GM10248 (cell line): ENCODE measurements around the gene ABCC12.
A peak's percentile ranks its signal among the peaks of the same experiment; 100 is the strongest.
"Not testable (repeated sequence)": the region's sequence is repeated elsewhere in the genome, so short reads cannot be mapped to it uniquely, and the experiment has no call there.

Source experiments
- CTCF ChIA-PET: fragments of 300-600 bp; sonication (Branson Sonifier 250); formaldehyde crosslinking; extraction: SDS; loops from one replicate; lab custom pipeline; 2021; ENCODE audit warnings: antibody characterized with exemption; lab: Yijun Ruan, JAX
- POLR2A ChIA-PET: fragments of 350-650 bp; sonication (Branson Sonifier 250); formaldehyde crosslinking; extraction: SDS; loops from one replicate; lab custom pipeline; 2020; ENCODE audit warnings: antibody characterized with exemption; lab: Yijun Ruan, JAX
- DNase-seq: peaks from one replicate; pipeline ENCODE4 v3.0.0; 2012; ENCODE audit errors: extremely low spot score
- CTCF ChIP-seq: IDR thresholded peaks from 2 replicates; pipeline ENCODE4 v1.5.1; 2012; ENCODE audit warnings: mild to moderate bottlenecking, low read depth; ENCODE audit errors: extremely low read depth, missing control alignments, control extremely low read depth

The ABCC12 gene

DNA sequence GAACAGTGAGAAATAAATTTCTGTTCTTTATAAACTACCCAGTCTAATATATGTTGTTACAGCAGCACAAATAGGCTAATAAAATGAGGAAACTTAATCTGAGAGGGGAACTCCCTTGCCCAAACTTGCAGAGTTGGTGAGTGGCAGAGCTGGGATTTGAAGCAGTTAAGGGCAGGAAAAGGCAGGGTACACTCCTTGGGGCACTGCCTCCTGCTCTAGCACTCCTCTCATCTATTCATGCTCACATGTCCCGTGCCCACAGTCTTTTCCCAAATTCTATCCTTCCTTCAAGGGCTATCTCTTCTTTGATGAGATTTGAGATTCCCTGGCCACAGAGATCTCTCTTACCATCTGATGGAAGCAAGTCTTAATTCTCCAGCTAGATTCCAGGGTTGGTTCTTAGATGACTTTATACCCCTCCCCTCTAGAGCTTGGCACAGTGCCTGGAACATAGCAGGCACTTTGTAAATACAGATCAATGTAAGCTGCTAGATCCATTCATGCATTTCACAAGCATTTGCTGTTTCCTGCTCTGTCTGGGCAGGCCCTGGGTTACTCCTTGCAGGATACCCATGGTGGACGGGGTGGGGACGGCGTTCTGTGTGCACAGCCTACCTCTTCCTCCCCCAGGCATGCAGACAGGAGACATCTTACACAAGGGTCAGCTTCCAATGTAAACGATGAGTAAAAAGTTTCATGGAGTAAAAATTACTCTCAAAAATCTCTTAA is 39.2 kb upstream of the ABCC12 start:
- no peak for DNase-seq
- TF ChIP-seq CTCF, result no peak
- POLR2A ChIA-PET, result no interaction called here
- CTCF ChIA-PET, result interaction anchor here (1.6 kb wide), 1 partner anchor 12 kb away, joined by 3 read pairs; no protein-coding TSS in a partner anchor

DNA sequence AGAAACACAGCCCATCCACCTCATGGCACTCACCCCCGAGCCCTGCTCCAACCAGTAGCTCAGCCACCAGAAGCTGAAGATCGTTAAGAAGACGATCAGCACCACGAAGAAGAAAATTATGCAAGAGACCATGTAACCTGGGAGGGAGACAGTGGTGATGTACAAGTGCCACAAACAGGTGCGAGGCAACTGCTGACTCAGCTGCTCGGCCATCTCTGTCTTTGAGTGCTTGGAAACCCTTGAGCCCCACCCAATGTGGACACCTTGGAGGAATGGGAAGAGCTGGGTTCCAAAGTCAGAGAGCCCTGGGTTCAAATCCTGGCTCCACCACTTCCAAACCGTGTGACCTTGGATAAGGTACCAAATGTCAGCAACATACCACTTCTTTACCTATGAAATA is 38.1 kb upstream of the ABCC12 start:
- no peak for TF ChIP-seq CTCF
- no peak for DNase-seq
- POLR2A ChIA-PET, result no interaction called here
- CTCF ChIA-PET, result interaction anchor here (0.8 to 2.2 kb wide), 4 partner anchors 13 to 38 kb away, joined by 3 to 8 read pairs (median 4); no protein-coding TSS in a partner anchor

DNA sequence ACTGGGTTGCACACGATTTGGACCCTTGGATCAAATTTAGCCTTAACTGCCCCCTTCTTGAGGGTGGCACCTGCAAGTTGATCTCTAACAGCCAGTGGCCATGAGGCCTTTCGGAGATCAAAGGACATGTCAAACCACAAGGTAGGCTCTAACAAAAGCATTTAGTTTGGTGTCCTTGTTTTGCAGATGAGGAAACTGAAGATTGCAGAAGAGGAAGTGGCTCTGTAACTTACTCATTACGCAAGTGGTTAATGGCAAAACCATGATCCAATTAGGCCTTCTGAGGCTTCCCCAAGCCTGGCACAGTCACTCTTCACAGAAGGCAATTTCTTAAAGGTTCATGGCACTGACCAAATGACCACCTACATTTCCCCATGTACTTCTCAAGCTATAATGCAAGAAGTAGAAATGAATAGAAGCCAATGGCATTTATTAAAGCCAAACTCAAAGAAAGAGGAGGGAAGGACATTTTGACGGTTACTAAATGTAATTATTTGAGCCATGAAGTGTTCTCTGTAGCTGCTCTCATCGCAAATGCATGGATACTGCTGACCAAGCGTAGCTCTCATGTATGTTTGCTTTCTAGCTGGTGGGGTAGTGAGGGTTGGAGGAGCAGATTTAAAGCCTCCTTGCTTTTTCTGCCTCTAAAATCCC is 32.8 kb upstream of the ABCC12 start:
- TF ChIP-seq CTCF, result no peak
- ChIA-PET POLR2A (no interaction called here), CTCF (interaction anchor here (0.6 to 2.2 kb wide), 5 partner anchors 12 to 1951 kb away, joined by 3 to 5 read pairs (median 4); no protein-coding TSS in a partner anchor)
- peak; percentile 64 for DNase-seq

DNA sequence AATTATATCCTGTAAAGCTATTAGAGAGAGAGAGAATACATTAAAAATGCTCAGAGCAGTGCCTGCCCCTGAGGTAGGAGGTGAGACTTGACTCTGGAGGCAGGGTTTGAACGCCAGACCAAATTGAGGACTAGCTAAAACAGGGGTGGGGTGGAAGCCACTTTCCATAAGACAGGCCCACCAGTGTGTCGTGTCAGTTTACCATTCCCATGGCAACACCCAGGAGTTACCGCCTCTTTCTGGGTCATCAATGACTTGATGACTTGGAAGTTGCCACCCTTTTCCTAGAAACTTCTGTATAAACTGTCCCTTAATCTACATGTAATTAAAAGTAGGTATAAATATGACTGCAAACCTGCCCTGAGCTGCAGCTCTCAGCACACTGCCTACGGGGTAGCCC is 32.0 kb upstream of the ABCC12 start:
- CTCF ChIA-PET, result interaction anchor here (1.7 to 2.0 kb wide), 2 partner anchors 23 to 1046 kb away, joined by 4 to 5 read pairs; no protein-coding TSS in a partner anchor
- POLR2A ChIA-PET, result no interaction called here
- TF ChIP-seq CTCF, result no peak
- DNase-seq, result no peak

DNA sequence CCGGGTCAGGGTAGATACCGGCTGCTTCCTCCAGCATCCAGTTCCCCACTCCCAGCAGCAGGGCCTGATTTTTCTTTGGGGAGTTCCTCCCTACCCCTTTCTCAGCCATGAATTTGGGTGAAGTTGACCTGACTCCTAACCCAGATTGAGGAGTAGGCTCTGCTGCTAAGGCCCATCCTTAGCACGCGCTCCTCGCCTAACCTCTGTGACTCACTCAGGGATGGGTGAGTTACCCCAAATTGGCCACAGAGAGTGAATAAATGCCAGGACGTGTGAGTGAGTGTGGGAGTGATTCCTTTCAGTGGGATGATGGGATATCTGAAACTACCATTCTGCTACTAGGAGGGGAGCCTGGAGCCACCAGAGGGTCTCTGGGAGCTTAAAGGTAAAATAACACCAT is 28.9 kb upstream of the ABCC12 start:
- TF ChIP-seq CTCF, result no peak
- ChIA-PET CTCF (interaction anchor here (1.2 kb wide), 2 partner anchors 12 to 27 kb away, joined by 3 to 4 read pairs; no protein-coding TSS in a partner anchor), POLR2A (no interaction called here)
- no peak for DNase-seq

GRCh38 chr16:48182979-48183537 is 27.3 kb upstream of the ABCC12 start:
- ChIA-PET CTCF (interaction anchor here (1.4 to 2.3 kb wide), 3 partner anchors 10 to 437 kb away, joined by 3 to 8 read pairs (median 4); no protein-coding TSS in a partner anchor), POLR2A (no interaction called here)
- no peak for DNase-seq
- no peak for TF ChIP-seq CTCF

- POLR2A ChIA-PET, DNase-seq: not testable (repeated sequence)
- CTCF ChIA-PET, result interaction anchor here (2.3 kb wide), 1 partner anchor 17 kb away, joined by 8 read pairs; no protein-coding TSS in a partner anchor
Observed at GRCh38 chr16:48181746-48182520, 26.1 kb upstream of the ABCC12 start.
